Loucy (cell line): Measurements from ENCODE around the gene CIRBP.

Experiments used
- CTCF ChIP-seq: fragments of 200-600 bp; sonication (generic); conservative IDR thresholded peaks from 2 replicates; pipeline ENCODE4 v1.5.1; 2014; ENCODE audit warnings: mild to moderate bottlenecking, antibody characterized with exemption, low read length
- EZH2phosphoT487 ChIP-seq: fragments of 200-600 bp; IDR thresholded peaks from 2 replicates; pipeline ENCODE4 v1.6.1; 2018; ENCODE audit warnings: antibody characterized with exemption, mild to moderate bottlenecking, moderate library complexity, borderline replicate concordance

- TF ChIP-seq CTCF = no peak
- TF ChIP-seq EZH2phosphoT487 = no peak
Measured at GRCh38 chr19:1227304-1228054, 41.7 kb upstream of the CIRBP start.
